GM12864 (cell line): ENCODE data around the gene METTL5.
A peak's percentile ranks its signal among the peaks of the same experiment; 100 is the strongest.

Source experiments
- DNase-seq: peaks from one replicate; pipeline ENCODE4 v3.0.0-alpha.2; 2011; ENCODE audit warnings: low read depth
- H3K4me3 ChIP-seq: 2 replicates; pipeline ENCODE4 v1.5.1; 2011; ENCODE audit warnings: mild to moderate bottlenecking, low read depth, low read length, control low read depth
- CTCF ChIP-seq: IDR thresholded peaks from 2 replicates; pipeline ENCODE4 v1.5.1; 2011; ENCODE audit warnings: low read depth, mild to moderate bottlenecking, moderate library complexity, low read length, control low read depth, inconsistent platforms; ENCODE audit errors: missing control alignments

Gene METTL5

GRCh38 chr2:169775354-169775753, 49.4 kb downstream of the METTL5 start:
- no peak for TF ChIP-seq CTCF
- DNase-seq = no peak
- H3K4me3 ChIP-seq = no peak overlapping the region

- no peak for TF ChIP-seq CTCF
- no peak for DNase-seq
- H3K4me3 ChIP-seq = no peak overlapping the region
Measured at GRCh38 chr2:169772651-169773050, 52.1 kb downstream of the METTL5 start.

GRCh38 chr2:169771612-169772011, 53.1 kb downstream of the METTL5 start:
- no peak for DNase-seq
- no peak for TF ChIP-seq CTCF
- H3K4me3 ChIP-seq = no peak overlapping the region

GRCh38 chr2:169771021-169771420, 53.7 kb downstream of the METTL5 start:
- TF ChIP-seq CTCF = no peak
- DNase-seq = no peak
- no peak overlapping the region for H3K4me3 ChIP-seq

- no peak for DNase-seq
- H3K4me3 ChIP-seq = peak overlapping the region; percentile 39
- no peak for TF ChIP-seq CTCF
Measured at GRCh38 chr2:169768262-169768995, 56.3 kb downstream of the METTL5 start.

- H3K4me3 ChIP-seq = no peak overlapping the region
- peak; percentile 21 for DNase-seq
- TF ChIP-seq CTCF = peak; percentile 66
Measured at GRCh38 chr2:169767243-169767888, 57.3 kb downstream of the METTL5 start.
